COR-L47 (cell line): ENCODE data around the gene ILF2.
"Not testable (repeated sequence)": the region's sequence is repeated elsewhere in the genome, so short reads cannot be mapped to it uniquely, and the experiment has no call there.

Experiments
- DNase-seq: peaks from one replicate; lab custom pipeline; 2025; lab: John Stamatoyannopoulos, UW

Gene ILF2

DNA sequence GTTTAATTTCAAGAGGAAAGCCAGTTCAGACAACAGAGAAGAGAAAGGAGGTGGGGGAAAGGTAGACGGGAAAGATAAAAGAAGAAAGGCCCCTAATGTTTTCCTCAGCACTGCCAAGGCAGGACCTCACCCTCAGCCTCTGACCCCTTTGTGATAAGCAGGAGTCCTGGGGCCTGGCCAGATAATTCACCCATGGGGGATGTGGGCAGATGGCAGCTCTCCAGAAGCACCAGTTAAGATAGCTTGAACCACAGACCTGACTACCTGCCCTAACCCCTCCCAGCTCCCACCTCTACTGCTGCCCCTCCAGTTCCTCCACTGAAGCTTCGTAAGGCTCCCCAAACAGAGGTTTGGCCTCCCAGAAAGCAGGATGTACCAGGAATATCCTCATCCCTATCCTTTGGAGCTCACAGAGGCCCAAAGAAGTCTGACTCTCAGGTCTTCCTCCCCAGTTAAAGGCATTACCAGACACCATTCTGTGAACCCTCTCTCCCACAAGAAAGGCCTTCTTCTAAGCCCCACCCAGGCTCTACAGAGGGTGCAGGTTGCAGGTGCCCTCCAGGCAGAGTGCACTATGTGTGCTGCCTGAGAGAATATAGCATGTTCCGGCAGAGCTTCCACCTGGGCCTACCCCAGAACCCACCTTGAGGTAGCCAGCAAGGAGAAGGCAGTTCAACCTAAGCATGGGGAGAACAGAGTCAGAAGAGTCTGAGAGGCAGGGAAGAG lies 21.5 kb downstream of the ILF2 start:
- no peak for DNase-seq

DNA sequence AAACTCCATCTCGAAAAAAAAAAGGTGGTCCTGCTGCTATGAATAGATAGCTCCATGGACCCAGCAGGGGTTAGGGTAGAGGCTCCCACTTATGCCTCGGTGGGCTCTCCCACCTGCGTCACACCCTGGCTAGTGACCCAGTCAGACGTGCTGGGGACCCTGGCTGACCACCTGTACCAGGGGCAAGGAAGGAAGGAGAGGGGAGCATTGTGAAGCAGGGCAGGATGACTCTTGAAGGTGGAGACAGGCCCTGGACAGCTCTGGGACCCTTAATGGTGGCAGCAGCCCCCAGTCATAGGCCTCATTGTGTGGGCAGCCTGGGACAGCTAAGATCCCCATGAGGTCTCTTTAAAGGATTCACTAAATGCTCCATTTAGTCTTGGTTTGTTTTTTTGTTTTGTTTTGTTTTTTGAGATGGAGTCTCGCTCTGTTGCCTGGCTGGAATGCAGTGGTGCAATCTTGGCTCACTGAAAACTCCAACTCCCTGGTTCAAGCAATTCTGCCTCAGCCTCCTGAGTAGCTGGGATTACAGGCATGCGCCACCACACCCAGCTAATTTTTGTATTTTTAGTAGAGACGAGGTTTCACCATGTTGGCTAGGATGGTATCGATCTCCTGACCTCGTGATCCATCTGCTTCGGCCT lies 22.7 kb downstream of the ILF2 start:
- DNase-seq: no peak

DNA sequence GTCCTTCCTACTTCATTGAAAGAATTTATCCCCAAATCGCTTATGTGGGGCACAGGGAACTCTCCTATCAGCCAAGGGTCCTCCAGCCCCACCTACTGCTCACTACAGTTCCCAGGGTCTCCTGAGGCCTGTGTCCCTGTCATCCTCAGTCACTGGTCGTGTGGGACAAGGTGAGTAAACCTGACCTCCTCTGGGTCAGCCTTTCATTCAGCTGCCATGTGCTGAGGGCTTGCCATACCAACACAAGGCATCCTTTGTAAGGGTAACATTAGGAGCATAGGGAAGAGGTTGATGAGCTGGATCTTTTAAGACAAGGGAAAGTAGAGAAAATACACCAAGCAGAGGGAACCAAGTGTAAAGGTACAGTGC lies 23.5 kb downstream of the ILF2 start:
- no peak for DNase-seq

DNA sequence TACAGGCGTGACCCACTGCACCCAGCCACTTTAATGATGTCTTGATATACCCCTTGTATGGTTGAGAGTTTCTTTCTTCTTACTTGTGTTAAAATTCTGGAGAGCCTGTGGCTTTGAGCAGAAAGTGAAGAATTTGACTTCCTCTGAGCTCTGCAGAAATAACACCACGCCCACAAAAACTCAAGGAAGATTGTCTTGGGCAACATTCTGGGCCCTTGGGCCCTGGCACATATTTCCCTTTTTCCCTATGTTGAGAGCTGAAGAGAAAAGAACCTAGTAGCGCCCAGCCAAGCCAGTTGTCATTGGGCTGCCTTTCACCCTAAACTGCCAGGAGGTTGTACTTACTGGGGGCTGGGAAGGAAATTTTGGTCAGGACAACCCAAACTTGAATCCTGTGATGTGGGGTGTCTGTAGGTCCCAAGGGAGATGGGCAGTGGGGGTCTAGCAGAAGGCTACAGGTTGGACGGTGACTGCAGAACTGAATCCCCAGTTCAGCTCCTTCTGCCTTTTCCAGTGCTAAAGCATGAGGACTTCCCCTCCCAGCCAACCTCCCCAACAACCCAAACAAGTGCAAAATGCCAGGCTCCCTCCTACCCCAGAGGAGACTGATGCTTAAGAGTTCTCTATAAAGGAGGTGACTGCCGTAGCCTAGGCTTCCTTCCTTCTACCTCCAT lies 24.0 kb downstream of the ILF2 start:
- no peak for DNase-seq

DNA sequence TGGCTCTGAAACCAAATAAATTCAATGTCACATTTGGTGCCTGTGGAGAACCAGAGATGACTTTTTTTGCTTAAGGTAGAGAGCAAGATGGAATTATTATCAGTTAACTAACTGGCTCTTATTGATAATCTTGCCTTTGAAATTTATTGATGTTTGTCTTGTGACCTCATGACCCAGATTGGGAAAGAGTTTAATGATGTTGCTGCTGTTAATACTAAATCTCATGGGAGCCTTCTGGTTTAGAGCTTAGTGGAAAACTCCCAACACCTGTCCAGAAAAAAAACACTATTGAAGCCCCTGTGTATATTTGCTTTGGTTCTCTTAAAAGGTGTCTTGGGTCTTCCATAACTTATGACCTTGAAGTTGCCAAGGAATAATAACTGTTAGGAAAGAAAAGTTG lies 27.0 kb downstream of the ILF2 start:
- DNase-seq: no peak

DNA sequence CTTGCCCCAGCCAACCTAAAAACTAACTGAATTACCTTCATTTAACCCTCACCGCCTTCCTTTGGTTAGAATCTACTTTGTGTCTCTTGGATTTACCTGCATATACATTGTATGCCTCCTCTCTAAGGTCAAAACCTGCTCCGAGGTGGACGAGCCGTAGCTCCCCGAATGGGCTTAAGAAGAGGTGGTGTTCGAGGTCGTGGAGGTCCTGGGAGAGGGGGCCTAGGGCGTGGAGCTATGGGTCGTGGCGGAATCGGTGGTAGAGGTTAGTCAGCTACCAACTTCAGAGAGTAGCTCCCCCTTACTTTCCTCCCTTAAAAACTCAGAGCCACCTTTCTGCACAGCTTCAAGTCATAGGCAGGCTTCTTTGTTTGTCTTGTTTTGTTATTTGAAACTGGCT lies 27.7 kb downstream of the ILF2 start:
- no peak for DNase-seq

DNA sequence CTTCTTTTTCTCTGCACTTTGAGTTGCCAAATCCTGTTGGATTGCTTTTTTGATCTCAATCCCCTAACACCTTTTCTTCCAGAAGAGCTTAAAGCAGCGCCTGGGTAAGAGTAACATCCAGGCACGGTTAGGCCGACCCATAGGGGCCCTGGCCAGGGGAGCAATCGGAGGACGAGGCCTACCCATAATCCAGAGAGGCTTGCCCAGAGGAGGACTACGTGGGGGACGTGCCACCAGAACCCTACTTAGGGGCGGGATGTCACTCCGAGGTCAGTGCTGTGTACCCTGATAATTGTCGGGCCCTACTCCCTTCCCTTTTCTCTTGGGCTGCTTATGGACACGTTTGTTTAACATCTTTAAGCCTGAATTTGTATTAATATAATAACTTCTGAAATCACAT lies 28.6 kb downstream of the ILF2 start:
- no peak for DNase-seq

DNA sequence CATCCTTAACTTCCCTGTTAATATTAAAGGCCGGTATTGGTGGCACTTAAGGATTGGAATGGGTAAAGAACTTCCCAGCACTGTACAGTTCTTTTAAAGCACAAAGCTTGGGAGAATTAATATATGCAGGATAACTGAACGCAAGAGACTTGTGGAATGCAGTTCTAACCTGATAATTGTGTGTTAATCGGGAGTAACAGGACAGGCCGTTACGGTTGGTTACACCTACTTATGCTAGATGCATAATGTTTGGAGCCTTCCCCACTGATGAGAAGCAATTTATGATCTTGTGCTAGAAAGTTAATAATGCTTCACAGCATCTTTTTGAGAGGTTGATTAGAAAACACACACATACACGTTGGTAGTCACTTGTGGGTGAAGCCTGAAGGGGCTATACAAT lies 29.9 kb downstream of the ILF2 start:
- DNase-seq: no peak

DNA sequence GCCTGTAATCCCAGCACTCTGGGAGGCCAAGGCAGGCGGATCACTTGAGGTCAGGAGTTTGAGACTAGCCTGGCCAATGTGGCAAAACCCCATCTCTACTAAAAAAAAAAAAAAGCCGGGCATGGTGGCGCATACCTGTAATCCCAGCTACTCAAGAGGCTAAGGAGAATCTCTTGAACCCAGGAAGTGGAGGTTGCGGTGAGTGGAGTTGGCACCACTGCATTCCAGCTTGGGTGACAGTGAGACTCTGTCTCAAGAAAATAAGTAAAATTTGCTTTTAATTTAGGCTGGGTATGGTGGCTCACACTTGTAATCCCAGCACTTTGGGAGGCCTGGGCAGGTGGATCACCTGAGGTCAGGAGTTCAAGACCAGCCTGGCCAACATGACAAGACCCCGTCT lies 30.6 kb downstream of the ILF2 start:
- DNase-seq: not testable (repeated sequence)

DNA sequence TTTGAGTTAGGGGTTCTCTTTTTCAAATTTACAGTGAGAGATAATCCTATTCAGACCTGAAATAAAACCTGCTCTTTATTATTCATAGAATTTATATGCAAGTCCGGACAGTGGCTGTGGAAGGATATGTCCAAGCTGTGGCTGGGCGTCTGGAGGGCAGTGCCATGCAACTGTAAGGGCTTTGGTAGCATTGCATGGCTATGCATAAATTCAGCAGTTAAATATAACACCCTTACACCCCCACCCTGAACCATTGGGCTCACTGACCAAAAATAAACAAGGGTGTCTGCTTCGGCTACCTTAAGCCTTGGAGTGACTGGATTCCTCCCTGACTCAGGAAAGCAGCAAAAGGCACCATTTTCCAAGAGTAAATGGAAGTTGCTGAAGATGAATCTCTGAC lies 31.5 kb downstream of the ILF2 start:
- DNase-seq: no peak

DNA sequence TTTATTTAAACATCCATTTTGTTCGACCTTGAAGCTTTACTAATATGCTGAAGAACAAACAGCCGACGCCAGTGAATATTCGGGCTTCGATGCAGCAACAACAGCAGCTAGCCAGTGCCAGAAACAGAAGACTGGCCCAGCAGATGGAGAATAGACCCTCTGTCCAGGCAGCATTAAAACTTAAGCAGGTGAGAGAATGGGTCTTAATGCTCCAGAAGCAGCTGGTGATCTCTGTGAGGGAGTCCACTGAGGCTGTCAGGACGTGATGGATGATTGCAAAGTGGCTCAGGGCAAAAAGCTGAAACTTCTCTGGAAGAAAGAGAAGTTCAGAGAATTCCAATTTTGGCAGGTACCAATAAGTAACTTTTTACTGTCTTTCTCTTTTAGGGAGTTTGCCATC lies 32.5 kb downstream of the ILF2 start:
- no peak for DNase-seq

DNA sequence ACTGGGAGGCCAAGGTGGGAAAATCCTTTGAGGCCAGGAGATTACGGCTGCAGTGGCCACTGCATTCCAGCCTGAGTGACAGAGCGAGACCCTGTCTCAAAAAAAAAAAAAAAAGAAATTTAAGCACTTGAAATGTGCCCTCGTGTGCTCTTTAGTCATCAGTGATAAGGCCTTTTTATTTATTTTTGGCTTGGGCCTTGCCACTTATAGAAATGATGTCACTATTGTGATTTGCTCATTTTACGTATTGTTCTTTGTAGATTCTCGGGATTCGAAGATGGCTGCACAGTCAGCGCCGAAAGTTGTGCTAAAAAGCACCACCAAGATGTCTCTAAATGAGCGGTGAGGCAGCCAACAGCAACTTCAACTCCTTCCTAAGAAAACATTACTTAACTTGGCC lies 34.5 kb downstream of the ILF2 start:
- no peak for DNase-seq

DNA sequence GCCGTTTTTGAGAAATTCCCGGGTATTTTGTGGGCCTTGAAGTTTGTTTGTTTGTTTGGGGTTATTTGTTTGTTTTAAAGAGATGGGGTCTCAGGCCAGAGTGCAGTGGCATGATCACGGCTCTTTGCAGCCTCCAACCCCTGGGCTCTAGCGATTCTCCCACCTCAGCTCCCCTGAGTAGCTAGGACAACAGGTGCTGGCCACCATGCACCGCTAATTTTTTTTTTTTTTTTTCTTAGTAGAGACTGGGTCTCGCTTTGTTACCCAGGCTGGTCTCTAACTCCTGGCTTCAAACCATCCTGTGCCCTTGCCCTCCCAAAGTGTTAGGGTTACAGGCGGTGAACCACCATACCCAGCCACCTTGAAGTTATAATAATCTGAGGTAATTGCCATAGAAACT lies 34.9 kb downstream of the ILF2 start:
- no peak for DNase-seq

DNA sequence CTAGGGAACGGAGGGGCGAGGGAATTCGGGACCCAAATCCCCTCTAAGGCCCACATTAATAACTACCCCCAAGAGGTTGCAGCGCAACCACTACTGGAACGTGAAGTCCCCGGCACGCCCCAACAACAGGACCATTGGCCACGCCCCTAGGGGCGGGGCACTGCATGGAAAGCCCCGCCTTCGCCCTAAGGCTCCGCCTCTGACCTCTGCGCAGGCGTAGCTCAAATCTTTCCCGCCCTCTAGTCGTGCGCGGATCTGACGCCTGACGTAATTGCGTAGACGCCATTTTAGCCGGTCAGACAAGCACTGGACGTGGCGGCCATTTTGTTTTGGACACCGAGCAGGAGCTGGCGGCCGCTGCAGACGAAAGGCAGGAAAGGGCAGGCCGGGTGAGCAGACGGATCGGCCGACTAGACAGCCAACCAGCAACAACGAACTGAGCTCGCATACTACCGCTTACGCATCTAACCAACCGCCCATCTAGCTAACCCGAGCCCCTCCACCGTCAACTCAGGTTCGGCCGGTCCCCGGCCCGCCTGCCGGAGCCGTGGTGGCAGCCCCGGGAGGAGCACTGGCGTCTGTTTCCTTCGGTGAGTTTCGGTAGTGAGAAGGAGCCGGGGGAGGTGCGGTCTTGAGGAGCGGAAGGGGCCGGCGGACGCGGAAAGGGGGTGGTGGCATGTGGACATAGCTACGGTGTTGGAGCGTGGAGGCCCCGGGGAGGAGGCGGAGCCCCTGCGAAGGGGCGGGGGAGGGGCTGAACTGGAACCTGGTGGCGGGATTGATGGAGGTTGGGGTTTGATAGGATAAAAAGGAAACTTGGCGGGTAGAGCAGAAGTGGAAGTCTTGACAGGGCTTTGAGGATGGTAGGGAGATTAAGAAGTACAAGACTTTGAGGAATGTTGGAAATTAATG lies 36.8 kb downstream of the ILF2 start, which contains the start of gene CHTOP:
Gene CHTOP, plus strand, starts transcription at position 313 of the 912 bp plus-strand sequence. CDS start 2,523 bp downstream, outside the sequence.
- DNase-seq: peak; percentile 98

DNA sequence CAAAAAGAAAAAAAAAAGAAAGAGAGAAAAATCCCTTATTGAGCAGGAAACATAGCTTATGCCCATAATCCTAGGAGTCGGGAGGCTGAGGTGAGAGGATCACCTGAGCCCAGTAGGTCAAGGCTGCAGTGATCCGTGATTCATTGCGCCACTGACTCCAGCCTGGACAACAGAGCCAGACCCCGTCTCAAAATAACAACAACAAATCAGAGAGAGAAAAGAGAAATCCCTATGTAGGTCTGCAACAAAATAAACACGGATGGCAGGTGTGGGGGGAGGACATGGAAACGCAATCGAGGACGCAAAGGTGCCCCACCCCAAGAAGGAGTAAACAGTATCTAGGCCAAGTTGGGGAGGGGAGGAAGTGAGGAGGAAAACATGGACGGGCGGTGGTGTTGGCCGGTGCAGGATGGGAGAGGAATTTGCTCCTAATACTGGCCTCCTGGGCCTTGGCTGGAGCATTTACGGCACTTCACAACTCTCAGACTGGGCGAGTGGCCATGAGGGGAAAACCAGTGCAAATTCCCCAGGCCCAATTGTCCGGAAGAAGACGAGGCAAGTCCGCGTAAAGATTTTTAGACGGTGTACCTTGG lies 37.5 kb downstream of the ILF2 start:
- DNase-seq: no peak

DNA sequence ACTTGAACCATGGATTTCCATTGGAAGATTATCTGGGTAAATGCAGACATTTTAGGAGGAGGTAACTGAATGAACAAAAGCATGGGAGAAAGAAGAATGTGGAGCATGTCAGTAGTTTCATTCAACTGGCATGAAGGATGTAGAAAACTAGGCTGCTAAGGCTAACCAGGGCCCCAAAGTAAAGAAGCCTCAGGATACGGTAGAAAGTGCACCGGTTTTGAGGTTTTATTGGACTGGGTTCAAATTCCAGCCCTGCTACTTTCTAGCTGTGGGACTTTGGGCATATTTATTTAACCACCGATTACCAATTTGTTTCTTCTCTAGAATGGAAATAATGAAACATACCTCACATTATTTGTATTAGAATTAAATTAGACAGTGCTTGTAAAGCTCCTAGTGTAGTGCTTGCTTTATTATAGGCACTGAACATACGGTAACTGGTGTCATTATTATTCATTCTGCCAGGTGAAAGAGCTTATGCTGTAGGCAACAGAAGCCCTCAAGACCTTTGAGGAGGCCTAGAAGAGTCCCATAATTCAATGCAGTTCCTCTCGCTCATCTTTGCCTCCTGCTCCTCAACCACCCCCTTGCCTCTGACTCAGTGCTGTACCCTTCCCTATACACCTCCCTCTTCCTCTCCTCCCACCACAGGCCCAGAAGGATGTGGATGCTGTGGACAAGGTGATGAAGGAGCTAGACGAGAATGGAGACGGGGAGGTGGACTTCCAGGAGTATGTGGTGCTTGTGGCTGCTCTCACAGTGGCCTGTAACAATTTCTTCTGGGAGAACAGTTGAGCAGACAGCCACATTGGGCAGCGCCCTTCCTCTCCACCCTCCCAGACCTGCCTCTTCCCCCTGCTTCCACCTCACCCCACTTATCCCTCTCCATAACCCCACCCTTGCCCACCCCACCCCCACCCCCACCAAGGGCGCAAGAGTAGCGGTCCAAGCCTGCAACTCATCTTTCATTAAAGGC lies 39.5 kb downstream of the ILF2 start:
- DNase-seq: no peak

DNA sequence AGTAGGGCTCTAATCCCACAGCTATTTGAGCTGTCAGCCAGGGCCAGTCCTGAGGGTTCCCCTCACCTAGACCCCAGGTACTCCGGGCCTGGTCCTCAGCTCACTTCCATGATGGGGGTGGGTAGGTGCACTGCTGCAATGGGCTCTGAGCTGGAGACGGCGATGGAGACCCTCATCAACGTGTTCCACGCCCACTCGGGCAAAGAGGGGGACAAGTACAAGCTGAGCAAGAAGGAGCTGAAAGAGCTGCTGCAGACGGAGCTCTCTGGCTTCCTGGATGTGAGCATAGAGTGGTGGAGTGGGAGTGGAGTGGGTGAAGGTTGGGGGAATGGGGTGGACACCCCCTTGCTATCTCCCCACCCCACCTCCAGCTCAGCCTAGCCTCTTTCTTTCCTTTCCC lies 40.4 kb downstream of the ILF2 start:
- DNase-seq: no peak

DNA sequence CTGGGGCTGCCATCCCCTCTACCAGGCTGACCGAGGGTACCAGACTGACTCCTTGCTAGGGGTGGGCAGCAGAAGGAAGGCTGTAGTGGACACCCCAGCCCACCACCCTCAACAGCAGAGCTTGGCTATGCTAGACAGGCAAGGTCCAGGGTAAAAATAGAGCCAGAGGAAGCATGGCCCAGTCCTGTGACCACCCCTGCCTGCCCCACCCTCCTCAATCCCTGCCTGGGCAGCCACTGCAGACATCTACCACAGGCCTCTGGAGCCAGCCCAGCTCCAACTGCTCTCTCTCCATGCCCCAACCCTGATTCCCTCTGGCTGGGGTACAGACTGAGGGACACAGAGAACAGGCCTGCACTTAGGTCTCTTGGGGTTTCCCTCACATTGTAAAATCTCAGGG lies 40.8 kb downstream of the ILF2 start:
- no peak for DNase-seq

DNA sequence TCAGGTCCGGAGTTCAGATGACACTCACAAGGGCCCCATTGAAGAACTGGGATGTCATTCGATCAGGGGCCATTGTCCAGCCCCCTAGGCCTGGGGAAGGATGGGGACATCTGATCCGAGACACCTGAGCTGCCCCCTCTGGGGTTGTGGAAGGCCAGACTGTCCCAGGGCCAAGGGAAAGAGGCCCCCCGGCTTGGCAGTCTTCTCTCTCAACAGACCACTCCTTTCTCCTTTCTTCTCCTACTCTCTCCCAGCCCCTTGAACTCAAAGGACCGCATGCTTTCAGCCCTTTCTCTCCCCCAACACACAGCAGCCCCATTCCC lies 41.5 kb downstream of the ILF2 start:
- DNase-seq: no peak

DNA sequence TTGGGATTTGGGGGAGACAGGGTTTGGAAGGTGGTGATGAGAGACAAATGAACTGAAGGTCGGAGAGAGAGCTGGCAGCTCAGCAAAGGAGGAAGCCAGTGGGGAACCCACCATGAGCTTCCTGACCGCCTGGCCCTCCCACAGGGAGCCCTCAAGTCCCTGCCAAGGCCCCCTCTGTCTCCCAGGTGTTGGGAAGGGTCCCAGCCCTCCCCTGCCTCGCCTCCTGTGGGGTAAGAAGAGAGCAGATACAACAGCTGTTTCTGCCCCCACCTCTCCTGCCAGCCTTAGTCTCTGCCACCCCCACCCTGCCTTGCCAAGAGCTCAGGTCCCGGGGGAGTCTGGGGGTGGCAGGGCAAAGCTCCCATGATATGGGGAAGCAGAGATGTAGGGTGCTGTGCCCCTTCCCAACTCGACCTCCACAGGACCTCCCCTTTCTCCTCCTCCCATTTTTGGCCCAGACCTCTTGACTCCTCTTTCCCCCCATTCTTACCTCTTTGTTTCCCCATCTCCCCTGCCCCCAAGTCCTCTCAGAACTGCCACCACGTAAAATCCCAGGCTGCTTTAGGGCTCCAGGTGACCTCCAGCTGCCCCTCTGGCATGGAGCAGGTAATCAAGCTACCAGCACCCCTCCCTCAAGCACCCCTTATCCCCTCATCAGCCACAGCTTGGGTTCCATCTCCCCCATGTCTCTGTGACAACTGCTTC lies 42.0 kb downstream of the ILF2 start:
- DNase-seq: no peak
